ENCODE measurements around the gene SPON1. TPM values are rescaled to one million over a fixed set of nuclear protein-coding genes. Genes with fewer than 3 reads are reported as not detected.

The SPON1 gene
- polyA plus RNA-seq, 4 donors = 11.4 to 99.8 (median 22.2) TPM

DNA sequence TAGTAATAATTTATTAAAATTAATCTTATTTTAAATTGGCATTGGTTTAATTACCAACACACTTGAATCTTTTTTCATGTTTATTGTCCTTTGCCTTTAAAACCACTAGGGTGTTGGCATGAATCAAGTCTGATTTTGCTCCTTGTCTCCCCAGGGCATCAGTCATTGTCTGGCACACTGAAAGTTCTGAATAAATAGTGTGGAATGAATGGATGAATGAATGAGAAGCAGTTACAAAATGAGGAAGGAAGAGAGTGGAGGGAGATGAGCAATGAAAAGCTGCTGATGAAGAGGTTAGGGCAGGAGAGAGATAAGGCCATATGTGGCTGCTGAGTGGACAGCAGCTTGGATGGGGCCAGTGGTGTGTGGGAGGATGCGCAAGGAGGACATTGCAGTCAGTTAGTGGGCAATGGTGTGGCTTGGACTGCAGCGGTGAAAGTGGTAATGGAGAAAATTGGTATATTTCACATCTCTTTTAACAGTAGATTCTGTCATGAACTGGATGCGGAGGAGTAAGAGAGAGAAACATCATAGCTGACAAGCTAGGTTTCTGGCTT lies 132.0 kb downstream of the SPON1 start:
- H3K4me3 ChIP-seq (ENCODE audit: low read depth in 1 of 3, low read length in 3 of 3) = no peak overlapping the region
- H3K27ac ChIP-seq (ENCODE audit: low read depth in 1 of 3, low read length in 2 of 3) = no peak overlapping the region
- no peaks in the 10 kb centered on the region for H3K27me3 ChIP-seq (ENCODE audit: control insufficient read depth in 3 of 3, insufficient read depth in 3 of 3, low read length in 3 of 3)
- DNase-seq = no peak
- H3K36me3 ChIP-seq (ENCODE audit: control insufficient read depth in 3 of 3, insufficient read depth in 2 of 3, low read depth in 1 of 3, low read length in 3 of 3) = peaks cover 0 to 9% (median 0%) of the 10 kb centered on the region in 3 donors
- H3K4me1 ChIP-seq (ENCODE audit: control insufficient read depth in 3 of 3, insufficient read depth in 2 of 3, low read depth in 1 of 3, low read length in 2 of 3) = no peaks in the 10 kb centered on the region
- no peaks in the 10 kb centered on the region for H3K9me3 ChIP-seq (ENCODE audit: control insufficient read depth in 2 of 2, insufficient read depth in 1 of 2, low read depth in 1 of 2, low read length in 1 of 2)
- FAIRE-seq = no peak
- WGBS, 3 donors = 98 to 100% (median 98%) methylated on average over 3 of the region's 3 CpGs

DNA sequence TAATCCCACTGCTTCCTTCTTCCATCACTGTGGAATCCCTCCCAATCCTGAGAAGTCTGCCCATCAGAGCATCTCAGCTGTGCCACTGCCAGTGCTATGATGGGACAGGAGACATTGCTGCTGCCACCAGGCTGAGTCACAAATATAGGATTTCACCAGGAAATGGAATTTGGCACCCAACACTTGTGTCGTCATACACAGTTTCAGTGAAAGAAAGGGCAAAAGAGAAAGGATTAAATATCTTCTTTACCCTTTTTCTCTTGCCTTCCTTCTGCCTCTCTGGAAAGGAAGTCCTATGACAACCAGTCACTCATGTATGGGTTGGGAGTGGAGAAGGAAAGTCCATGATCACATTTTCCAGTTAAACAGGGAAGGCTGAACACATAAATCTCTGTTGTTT lies 133.4 kb downstream of the SPON1 start:
- Histone ChIP-seq H3K27me3 (ENCODE audit: control insufficient read depth in 3 of 3, insufficient read depth in 3 of 3, low read length in 3 of 3) (no peaks in the 10 kb centered on the region), H3K36me3 (ENCODE audit: control insufficient read depth in 3 of 3, insufficient read depth in 2 of 3, low read depth in 1 of 3, low read length in 3 of 3) (peaks cover 0 to 6% (median 0%) of the 10 kb centered on the region in 3 donors), H3K27ac (ENCODE audit: low read depth in 1 of 3, low read length in 2 of 3) (no peak overlapping the region), H3K4me3 (ENCODE audit: low read depth in 1 of 3, low read length in 3 of 3) (no peak overlapping the region), H3K4me1 (ENCODE audit: control insufficient read depth in 3 of 3, insufficient read depth in 2 of 3, low read depth in 1 of 3, low read length in 2 of 3) (no peaks in the 10 kb centered on the region), H3K9me3 (ENCODE audit: control insufficient read depth in 2 of 2, insufficient read depth in 1 of 2, low read depth in 1 of 2, low read length in 1 of 2) (no peaks in the 10 kb centered on the region)
- no peak for FAIRE-seq
- DNase-seq = no peak
- whole genome bisulfite sequencing, 3 donors = 63 to 89% (median 69%) methylated on average over 1 of the region's 1 CpG

DNA sequence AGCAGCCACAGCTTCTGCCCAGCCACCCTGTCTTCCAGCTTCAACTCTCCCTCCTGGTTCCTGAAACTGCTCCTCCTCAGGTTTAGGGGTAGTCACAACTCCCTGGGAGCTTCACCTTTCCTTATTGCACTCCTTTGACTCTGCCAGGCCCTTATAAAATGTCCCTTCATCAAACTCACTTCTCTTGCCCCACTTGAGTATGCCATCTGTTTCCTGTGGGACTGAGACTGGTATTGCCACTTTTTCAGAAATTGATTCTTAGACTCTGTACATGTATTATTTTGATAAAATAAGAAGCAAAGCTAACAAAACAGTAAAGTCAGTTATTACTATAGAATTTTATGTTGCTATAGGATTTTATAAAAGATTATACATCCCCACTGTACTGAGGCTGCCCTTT lies 134.1 kb downstream of the SPON1 start:
- Histone ChIP-seq H3K36me3 (ENCODE audit: control insufficient read depth in 3 of 3, insufficient read depth in 2 of 3, low read depth in 1 of 3, low read length in 3 of 3) (peaks cover 0 to 6% (median 0%) of the 10 kb centered on the region in 3 donors), H3K9me3 (ENCODE audit: control insufficient read depth in 2 of 2, insufficient read depth in 1 of 2, low read depth in 1 of 2, low read length in 1 of 2) (no peaks in the 10 kb centered on the region), H3K4me3 (ENCODE audit: low read depth in 1 of 3, low read length in 3 of 3) (no peak overlapping the region), H3K4me1 (ENCODE audit: control insufficient read depth in 3 of 3, insufficient read depth in 2 of 3, low read depth in 1 of 3, low read length in 2 of 3) (no peaks in the 10 kb centered on the region), H3K27me3 (ENCODE audit: control insufficient read depth in 3 of 3, insufficient read depth in 3 of 3, low read length in 3 of 3) (no peaks in the 10 kb centered on the region), H3K27ac (ENCODE audit: low read depth in 1 of 3, low read length in 2 of 3) (no peak overlapping the region)
- DNase-seq (no peak), FAIRE-seq (no peak)

DNA sequence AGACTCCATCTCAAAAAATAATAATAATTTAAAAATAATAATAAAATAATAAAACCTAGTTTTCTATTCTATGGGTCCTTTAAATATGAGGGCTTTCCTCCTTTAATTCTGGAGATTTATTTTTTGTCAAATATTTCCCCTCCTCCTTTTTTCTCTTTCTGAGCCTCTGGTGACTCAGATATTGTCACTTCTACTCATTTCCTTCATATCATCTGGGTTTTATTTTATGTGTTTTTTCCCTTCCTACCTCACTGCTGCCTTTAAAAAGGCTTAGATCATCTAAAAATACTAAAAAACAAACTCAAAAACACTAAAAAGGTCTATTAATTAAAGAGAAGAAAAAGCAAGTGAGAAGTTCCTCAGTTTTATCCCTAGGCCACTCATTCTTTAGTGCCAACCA lies 138.9 kb downstream of the SPON1 start:
- FAIRE-seq = no peak
- no peak for DNase-seq
- no peaks in the 10 kb centered on the region for H3K9me3 ChIP-seq (ENCODE audit: control insufficient read depth in 2 of 2, insufficient read depth in 1 of 2, low read depth in 1 of 2, low read length in 1 of 2)
- H3K27ac ChIP-seq (ENCODE audit: low read depth in 1 of 3, low read length in 2 of 3) = no peak overlapping the region
- H3K4me3 ChIP-seq (ENCODE audit: low read depth in 1 of 3, low read length in 3 of 3) = no peak overlapping the region
- H3K4me1 ChIP-seq (ENCODE audit: control insufficient read depth in 3 of 3, insufficient read depth in 2 of 3, low read depth in 1 of 3, low read length in 2 of 3) = no peaks in the 10 kb centered on the region
- no peaks in the 10 kb centered on the region for H3K27me3 ChIP-seq (ENCODE audit: control insufficient read depth in 3 of 3, insufficient read depth in 3 of 3, low read length in 3 of 3)
- peaks cover 0 to 4% (median 0%) of the 10 kb centered on the region in 3 donors for H3K36me3 ChIP-seq (ENCODE audit: control insufficient read depth in 3 of 3, insufficient read depth in 2 of 3, low read depth in 1 of 3, low read length in 3 of 3)

DNA sequence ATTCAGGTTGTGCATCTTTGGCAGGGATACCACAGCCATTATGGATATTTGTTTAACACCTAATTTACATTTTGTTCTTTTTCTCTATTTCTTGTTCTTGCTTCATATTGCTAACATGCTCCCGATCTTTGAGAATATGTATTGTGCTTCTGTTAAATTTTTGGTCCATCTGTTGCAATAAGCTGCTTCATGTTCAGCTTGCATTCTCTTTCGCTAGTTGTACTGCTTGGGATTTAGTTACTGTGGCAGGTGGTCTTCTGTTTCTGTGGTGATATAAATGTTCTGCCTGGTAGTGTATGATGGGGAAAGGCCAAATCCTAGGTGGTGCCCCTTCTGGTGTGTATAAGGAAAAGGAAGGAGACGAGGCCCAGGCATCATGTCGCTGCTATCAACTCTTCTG lies 140.2 kb downstream of the SPON1 start:
- FAIRE-seq = no peak
- WGBS, 3 donors = 89 to 93% (median 93%) methylated on average over 4 of the region's 4 CpGs

DNA sequence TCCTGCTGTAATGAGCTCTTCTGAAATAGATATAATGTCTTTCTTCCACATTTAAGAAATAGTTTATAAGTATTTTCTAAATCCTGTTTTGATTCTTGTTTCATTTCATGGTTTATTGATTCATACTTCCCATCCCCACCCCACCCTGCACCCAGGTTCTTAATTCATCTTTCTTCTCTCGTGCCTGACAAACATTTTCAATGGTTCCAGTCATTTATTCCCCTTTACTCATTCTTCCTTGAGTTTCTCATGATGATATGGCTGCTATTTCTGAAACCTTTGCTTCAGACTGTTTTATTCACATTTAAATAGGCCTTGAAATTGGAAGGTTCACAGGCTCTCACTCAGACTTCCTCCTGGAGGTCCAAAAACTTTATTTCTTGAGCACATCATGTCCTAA lies 142.9 kb downstream of the SPON1 start:
- FAIRE-seq (no peak), DNase-seq (no peak)
- Histone ChIP-seq H3K27ac (ENCODE audit: low read depth in 1 of 3, low read length in 2 of 3) (no peak overlapping the region), H3K36me3 (ENCODE audit: control insufficient read depth in 3 of 3, insufficient read depth in 2 of 3, low read depth in 1 of 3, low read length in 3 of 3) (no peaks in the 10 kb centered on the region), H3K9me3 (ENCODE audit: control insufficient read depth in 2 of 2, insufficient read depth in 1 of 2, low read depth in 1 of 2, low read length in 1 of 2) (no peaks in the 10 kb centered on the region), H3K4me3 (ENCODE audit: low read depth in 1 of 3, low read length in 3 of 3) (no peak overlapping the region), H3K27me3 (ENCODE audit: control insufficient read depth in 3 of 3, insufficient read depth in 3 of 3, low read length in 3 of 3) (no peaks in the 10 kb centered on the region), H3K4me1 (ENCODE audit: control insufficient read depth in 3 of 3, insufficient read depth in 2 of 3, low read depth in 1 of 3, low read length in 2 of 3) (peaks cover 0 to 2% (median 0%) of the 10 kb centered on the region in 3 donors)
- WGBS, 3 donors = 43 to 84% (median 72%) methylated on average over 1 of the region's 1 CpG

More for the DNA sequence above, 140.2 kb downstream of the SPON1 start:
- Histone ChIP-seq H3K27ac (ENCODE audit: low read depth in 1 of 3, low read length in 2 of 3) (no peak overlapping the region), H3K9me3 (ENCODE audit: control insufficient read depth in 2 of 2, insufficient read depth in 1 of 2, low read depth in 1 of 2, low read length in 1 of 2) (no peaks in the 10 kb centered on the region), H3K36me3 (ENCODE audit: control insufficient read depth in 3 of 3, insufficient read depth in 2 of 3, low read depth in 1 of 3, low read length in 3 of 3) (peaks cover 0 to 3% (median 0%) of the 10 kb centered on the region in 3 donors), H3K4me1 (ENCODE audit: control insufficient read depth in 3 of 3, insufficient read depth in 2 of 3, low read depth in 1 of 3, low read length in 2 of 3) (no peaks in the 10 kb centered on the region), H3K4me3 (ENCODE audit: low read depth in 1 of 3, low read length in 3 of 3) (no peak overlapping the region), H3K27me3 (ENCODE audit: control insufficient read depth in 3 of 3, insufficient read depth in 3 of 3, low read length in 3 of 3) (no peaks in the 10 kb centered on the region)
- DNase-seq = no peak

DNA sequence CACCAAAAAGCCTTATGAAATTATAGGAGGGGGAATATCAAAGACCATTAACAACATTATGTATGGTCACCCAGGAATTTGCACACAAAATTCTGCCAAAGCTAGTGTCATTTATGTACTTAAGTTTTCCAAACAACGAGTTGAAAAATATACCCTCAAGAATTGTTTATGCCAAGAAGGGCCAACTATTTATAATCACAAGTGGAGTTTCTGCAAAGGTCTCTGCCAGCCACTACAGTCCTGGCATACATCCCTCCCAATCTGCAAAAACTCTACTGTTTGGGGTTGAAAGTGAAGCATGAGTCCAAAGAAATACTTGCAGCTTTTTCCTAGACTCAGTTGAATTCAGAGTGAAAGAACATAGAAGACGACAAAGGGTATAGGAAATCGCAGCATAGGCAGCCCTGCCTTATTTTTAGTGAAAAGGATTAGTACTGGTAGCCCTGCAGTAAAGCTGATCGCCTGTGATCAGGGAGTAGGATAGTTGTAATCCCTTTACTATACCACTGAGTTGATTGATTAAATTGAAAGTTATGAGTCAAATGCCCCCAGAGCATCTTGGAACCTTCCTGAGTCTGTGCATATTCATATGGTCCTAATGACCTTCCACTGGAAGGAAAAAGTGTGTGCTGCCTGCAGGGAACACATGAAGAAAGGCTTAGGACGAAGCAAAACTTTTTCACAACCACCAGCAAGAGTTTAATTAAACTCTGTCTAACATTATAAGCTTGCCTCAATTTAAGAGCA lies 144.0 kb downstream of the SPON1 start:
- WGBS, 3 donors = 71 to 92% (median 81%) methylated on average over 5 of the region's 5 CpGs
- no peaks in the 10 kb centered on the region for H3K27me3 ChIP-seq (ENCODE audit: control insufficient read depth in 3 of 3, insufficient read depth in 3 of 3, low read length in 3 of 3)
- no peak overlapping the region for H3K27ac ChIP-seq (ENCODE audit: low read depth in 1 of 3, low read length in 2 of 3)
- no peaks in the 10 kb centered on the region for H3K9me3 ChIP-seq (ENCODE audit: control insufficient read depth in 2 of 2, insufficient read depth in 1 of 2, low read depth in 1 of 2, low read length in 1 of 2)
- no peak overlapping the region for H3K4me3 ChIP-seq (ENCODE audit: low read depth in 1 of 3, low read length in 3 of 3)
- peaks cover 0 to 2% (median 0%) of the 10 kb centered on the region in 3 donors for H3K4me1 ChIP-seq (ENCODE audit: control insufficient read depth in 3 of 3, insufficient read depth in 2 of 3, low read depth in 1 of 3, low read length in 2 of 3)
- no peaks in the 10 kb centered on the region for H3K36me3 ChIP-seq (ENCODE audit: control insufficient read depth in 3 of 3, insufficient read depth in 2 of 3, low read depth in 1 of 3, low read length in 3 of 3)
- no peak for DNase-seq
- no peak for FAIRE-seq

DNA sequence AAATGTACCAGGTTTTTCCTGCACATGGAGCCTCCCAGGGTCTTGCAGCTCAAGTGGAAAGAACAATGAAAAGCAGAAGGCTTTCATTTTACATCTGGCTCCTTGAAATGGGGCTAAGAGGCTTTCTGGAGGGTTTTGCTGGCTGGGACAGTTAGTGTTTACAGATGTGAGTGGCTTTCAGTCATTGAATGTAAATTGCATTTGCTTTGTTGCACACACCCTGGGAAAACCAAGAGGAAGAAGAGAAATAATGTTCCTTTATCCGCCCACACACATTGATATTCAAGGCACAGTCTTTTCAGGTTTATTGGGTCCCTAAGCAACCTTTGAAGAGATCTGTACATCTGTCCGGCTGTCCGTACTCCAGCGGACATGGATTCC lies 144.5 kb downstream of the SPON1 start:
- Histone ChIP-seq H3K27ac (ENCODE audit: low read depth in 1 of 3, low read length in 2 of 3) (no peak overlapping the region), H3K27me3 (ENCODE audit: control insufficient read depth in 3 of 3, insufficient read depth in 3 of 3, low read length in 3 of 3) (no peaks in the 10 kb centered on the region), H3K4me3 (ENCODE audit: low read depth in 1 of 3, low read length in 3 of 3) (no peak overlapping the region), H3K4me1 (ENCODE audit: control insufficient read depth in 3 of 3, insufficient read depth in 2 of 3, low read depth in 1 of 3, low read length in 2 of 3) (peaks cover 0 to 2% (median 0%) of the 10 kb centered on the region in 3 donors), H3K9me3 (ENCODE audit: control insufficient read depth in 2 of 2, insufficient read depth in 1 of 2, low read depth in 1 of 2, low read length in 1 of 2) (no peaks in the 10 kb centered on the region), H3K36me3 (ENCODE audit: control insufficient read depth in 3 of 3, insufficient read depth in 2 of 3, low read depth in 1 of 3, low read length in 3 of 3) (no peaks in the 10 kb centered on the region)
- DNase-seq (no peak), FAIRE-seq (no peak)
- 66 to 94% (median 68%) methylated on average over 4 of the region's 4 CpGs for WGBS, 3 donors

DNA sequence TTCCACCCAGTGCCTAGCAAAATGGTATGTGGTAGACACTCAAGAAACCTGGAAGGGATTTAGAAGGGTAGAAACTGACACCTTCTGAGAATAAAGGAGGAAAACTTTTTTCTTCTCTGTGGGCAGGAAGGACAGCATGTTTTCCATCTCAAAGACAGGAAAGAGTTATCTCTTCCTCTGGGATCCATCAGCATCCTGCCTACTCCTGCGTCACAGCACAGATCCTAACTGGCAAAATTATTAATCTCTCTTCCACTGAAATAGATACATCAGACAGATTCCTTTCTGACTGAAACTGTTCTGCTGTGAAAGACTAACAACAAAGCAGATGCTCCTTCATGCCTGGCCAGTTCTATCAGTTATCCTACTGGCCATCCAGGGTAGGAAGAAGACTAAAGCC lies 147.2 kb downstream of the SPON1 start:
- no peak for FAIRE-seq
- WGBS, 3 donors = 82 to 96% (median 96%) methylated on average over 1 of the region's 1 CpG
- H3K4me1 ChIP-seq (ENCODE audit: control insufficient read depth in 3 of 3, insufficient read depth in 2 of 3, low read depth in 1 of 3, low read length in 2 of 3) = peaks cover 0 to 2% (median 0%) of the 10 kb centered on the region in 3 donors
- H3K9me3 ChIP-seq (ENCODE audit: control insufficient read depth in 2 of 2, insufficient read depth in 1 of 2, low read depth in 1 of 2, low read length in 1 of 2) = no peaks in the 10 kb centered on the region
- H3K27me3 ChIP-seq (ENCODE audit: control insufficient read depth in 3 of 3, insufficient read depth in 3 of 3, low read length in 3 of 3) = no peaks in the 10 kb centered on the region
- H3K27ac ChIP-seq (ENCODE audit: low read depth in 1 of 3, low read length in 2 of 3) = no peak overlapping the region
- DNase-seq = no peak
- H3K36me3 ChIP-seq (ENCODE audit: control insufficient read depth in 3 of 3, insufficient read depth in 2 of 3, low read depth in 1 of 3, low read length in 3 of 3) = no peaks in the 10 kb centered on the region
- H3K4me3 ChIP-seq (ENCODE audit: low read depth in 1 of 3, low read length in 3 of 3) = no peak overlapping the region

Measured in small intestine (tissue), 7 donors.